Stomach (tissue), 9 donors: ENCODE data around the gene G6PD. TPM values are rescaled to one million over a fixed set of nuclear protein-coding genes. Genes with fewer than 3 reads are reported as not detected.
"Not testable (repeated sequence)": the region's sequence is repeated elsewhere in the genome, so short reads cannot be mapped to it uniquely, and the experiment has no call there.

Experiments used
- DNase-seq, 2 donors: peaks; one replicate each; pipeline versions ENCODE4 v3.0.0 to v3.0.0-alpha.2; 2013 to 2019
- H3K27ac ChIP-seq, 5 donors: fragments of 200-600 bp in 4 of 5; sonication (generic) in 4 of 5; one replicate each; pipeline ENCODE4 v1.5.1; 2013 to 2019; ENCODE audit warnings: mild to moderate bottlenecking in 1 of 5, moderate library complexity in 1 of 5
- H3K27me3 ChIP-seq, 3 donors: fragments of 200-600 bp; sonication (generic); one replicate each; pipeline ENCODE4 v1.5.1; 2017 to 2019; ENCODE audit warnings: mixed run types in 1 of 3
- H3K36me3 ChIP-seq, 4 donors: fragments of 200-600 bp; sonication (generic); 1 replicate in 3 of 4; 2 replicates in 1 of 4; pipeline ENCODE4 v1.5.1; 2016 to 2019
- H3K4me1 ChIP-seq, 4 donors: fragments of 200-600 bp; sonication (generic); one replicate each; pipeline ENCODE4 v1.5.1; 2016 to 2019
- H3K4me3 ChIP-seq, 4 donors: fragments of 200-600 bp; sonication (generic) in 3 of 4; one replicate each; pipeline ENCODE4 v1.5.1; 2016 to 2019; ENCODE audit warnings: mild to moderate bottlenecking in 1 of 4
- H3K9me3 ChIP-seq, 4 donors: fragments of 200-600 bp; sonication (generic); one replicate each; pipeline ENCODE4 v1.5.1; 2016 to 2019
- CTCF ChIP-seq, 7 experiments: fragments of 450-650 bp in 4 of 7; fragments of 200-600 bp in 3 of 7; sonication (generic) in 3 of 7; IDR thresholded peaks; one replicate each; pipeline ENCODE4 v1.5.1; 2016 to 2019; ENCODE audit warnings: antibody characterized with exemption in 7 of 7, control low read depth in 2 of 7, mild to moderate bottlenecking in 1 of 7
- EP300 ChIP-seq: sonication (generic); formaldehyde crosslinking; IDR thresholded peaks from one replicate; pipeline ENCODE4 v1.6.1; 2017; ENCODE audit warnings: antibody characterized with exemption
- POLR2A ChIP-seq, 4 donors: fragments of 450-650 bp; IDR thresholded peaks; one replicate each; pipeline ENCODE4 v1.6.1; 2016; ENCODE audit warnings: antibody characterized with exemption in 4 of 4, control low read depth in 2 of 4, mild to moderate bottlenecking in 1 of 4, moderate library complexity in 1 of 4
- POLR2AphosphoS5 ChIP-seq, 3 donors: sonication (generic); formaldehyde crosslinking; IDR thresholded peaks; one replicate each; pipeline ENCODE4 v1.6.1; 2016; ENCODE audit warnings: antibody characterized with exemption in 3 of 3
- WGBS, 5 donors: extraction: QIAGEN DNeasy Blood & Tissue Kit in 3 of 5; methylation state at CpG; one replicate each; pipeline versions ENCODE4 v1.1.5 to v1.1.7; 2013 to 2018; 5-methylcytosine and 5-hydroxymethylcytosine counted together
- intact Hi-C: fragments of 100-400 bp; cut with DNase I; formaldehyde crosslinking; loops from one replicate; pipeline ENCODE4 v1.15.1; 2023; ENCODE audit warnings: low total_unique reads
- polyA plus RNA-seq, 3 donors: library from polyadenylated mRNA; stranded (reverse); fragments of 200-250 nt; gene quantifications; one replicate each; pipeline ENCODE4 v1.2.3, GENCODE V29; 2013
- total RNA-seq, 5 donors: library from RNA; depleted of rRNA; stranded (reverse); fragments of >200 nt; gene quantifications; one replicate each; pipeline versions ENCODE4 v1.1.0 to v1.2.3, GENCODE V29; 2014 to 2016
- donor health status: healthy with polysubstance abuse.
- donor health status: Bipolar disorder and iron deficiency.
- donor health status: healthy.

G6PD gene
- total and polyA plus RNA-seq, 8 donors = 10.3 to 41.7 (median 23.4) TPM

GRCh38 chrX:154502989-154503388 lies 43.7 kb downstream of the G6PD start:
- H3K4me1 ChIP-seq = no peaks in the 10 kb centered on the region
- no peak for DNase-seq
- WGBS, 5 donors = 83 to 91% (median 87%) methylated on average over 3 of the region's 3 CpGs
- H3K36me3 ChIP-seq = peaks cover 0 to 32% (median 31%) of the 10 kb centered on the region in 4 donors
- no peaks in the 10 kb centered on the region for H3K9me3 ChIP-seq
- intact Hi-C loops = no loop called here
- no peaks in the 10 kb centered on the region for H3K27me3 ChIP-seq
- no peak overlapping the region for H3K4me3 ChIP-seq
- H3K27ac ChIP-seq = no peak overlapping the region
- no peak for TF ChIP-seq POLR2AphosphoS5 (IDR thresholded peaks at IDR 0.05)

- Histone ChIP-seq H3K36me3 (peaks cover 0 to 23% (median 22%) of the 10 kb centered on the region in 4 donors), H3K27ac (no peak overlapping the region), H3K4me3 (no peak overlapping the region), H3K9me3 (no peaks in the 10 kb centered on the region), H3K27me3 (no peaks in the 10 kb centered on the region), H3K4me1 (no peaks in the 10 kb centered on the region)
- no peak for TF ChIP-seq POLR2A (IDR thresholded peaks at IDR 0.05)
- no peak for TF ChIP-seq POLR2AphosphoS5 (IDR thresholded peaks at IDR 0.05)
- TF ChIP-seq CTCF (IDR thresholded peaks at IDR 0.05) = no peak
- no peak for TF ChIP-seq EP300
- intact Hi-C loops = no loop called here
- WGBS, 5 donors = 77 to 89% (median 81%) methylated on average over 6 to 8 of the region's 8 CpGs
- DNase-seq = no peak
These were observed 44.5 kb downstream of the G6PD start for GRCh38 chrX:154502098-154502497.

- H3K9me3 ChIP-seq, intact Hi-C loops: not testable (repeated sequence)
- 77 to 90% (median 87%) methylated on average over 7 of the region's 7 CpGs for WGBS, 5 donors
These were observed 45.2 kb downstream of the G6PD start for GRCh38 chrX:154501423-154501822.

GRCh38 chrX:154496591-154497137 lies 50.0 kb downstream of the G6PD start:
- H3K4me1 ChIP-seq, H3K9me3 ChIP-seq, H3K27me3 ChIP-seq, DNase-seq, H3K4me3 ChIP-seq, H3K27ac ChIP-seq, intact Hi-C loops, H3K36me3 ChIP-seq: not testable (repeated sequence)
- 63 to 94% (median 82%) methylated on average over 4 of the region's 4 CpGs for WGBS, 5 donors

More at GRCh38 chrX:154501423-154501822, 45.2 kb downstream of the G6PD start:
- not testable (repeated sequence) for DNase-seq, H3K4me3 ChIP-seq, H3K27ac ChIP-seq, H3K27me3 ChIP-seq, H3K4me1 ChIP-seq
- H3K36me3 ChIP-seq = peaks cover 0 to 16% (median 15%) of the 10 kb centered on the region in 4 donors

GRCh38 chrX:154495472-154495922 lies 51.1 kb downstream of the G6PD start:
- intact Hi-C loops = no loop called here
- Histone ChIP-seq H3K4me1 (peaks cover 0 to 6% (median 0%) of the 10 kb centered on the region in 4 donors), H3K27ac (no peak overlapping the region), H3K36me3 (no peaks in the 10 kb centered on the region), H3K4me3 (no peak overlapping the region), H3K27me3 (no peaks in the 10 kb centered on the region), H3K9me3 (no peaks in the 10 kb centered on the region)
- WGBS, 5 donors = 77 to 89% (median 80%) methylated on average over 6 of the region's 6 CpGs
- TF ChIP-seq POLR2AphosphoS5 (IDR thresholded peaks at IDR 0.05) (no peak), POLR2A (IDR thresholded peaks at IDR 0.05) (no peak), CTCF (IDR thresholded peaks at IDR 0.05) (no peak), EP300 (no peak)
- DNase-seq = no peak

- 63 to 82% (median 69%) methylated on average over 2 to 3 of the region's 3 CpGs for WGBS, 5 donors
These were observed 51.9 kb downstream of the G6PD start for GRCh38 chrX:154494715-154495114.

More at GRCh38 chrX:154494715-154495114, 51.9 kb downstream of the G6PD start:
- Histone ChIP-seq H3K27me3 (no peaks in the 10 kb centered on the region), H3K4me1 (peaks cover 0 to 9% (median under 1%) of the 10 kb centered on the region in 4 donors), H3K36me3 (no peaks in the 10 kb centered on the region), H3K27ac (no peak overlapping the region), H3K9me3 (no peaks in the 10 kb centered on the region), H3K4me3 (no peak overlapping the region)
- DNase-seq = no peak
- intact Hi-C loops = no loop called here
- TF ChIP-seq CTCF (IDR thresholded peaks at IDR 0.05) (no peak), POLR2AphosphoS5 (IDR thresholded peaks at IDR 0.05) (no peak), EP300 (no peak), POLR2A (IDR thresholded peaks at IDR 0.05) (no peak)
